ENCODE measurements around the gene DNAH17. TPM values are rescaled to one million over a fixed set of nuclear protein-coding genes. Genes with fewer than 3 reads are reported as not detected.

Gene DNAH17
- total RNA-seq, 4 donors from 2014 or later, result under 0.01 TPM; not detected in 2

DNA sequence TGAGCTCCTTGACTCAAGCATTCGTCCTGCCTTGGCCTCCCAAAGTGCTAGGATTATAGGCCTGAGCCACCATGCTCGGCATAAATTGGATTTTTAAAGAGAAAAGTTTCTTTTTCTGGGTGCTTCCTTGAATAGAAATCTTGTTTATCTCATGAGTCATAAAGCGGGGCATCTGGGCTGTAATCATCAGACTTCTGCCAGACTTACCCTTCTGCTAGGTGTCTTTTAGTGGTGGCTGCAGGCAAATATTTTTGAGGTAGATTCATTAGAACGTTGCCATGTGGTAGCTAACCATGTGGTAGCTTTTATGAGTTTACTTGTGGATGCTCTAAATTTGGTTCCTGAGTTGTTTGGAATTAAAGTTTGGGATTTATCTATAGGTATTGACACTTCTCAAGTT is 185.4 kb downstream of the DNAH17 start:
- H3K27ac ChIP-seq, result peak overlapping the region in 1 of 4 donors; percentile 25
- no peak overlapping the region for H3K4me3 ChIP-seq
- no peak for DNase-seq (ENCODE audit: low spot score in 2 of 2)
- H3K27me3 ChIP-seq, result no peaks in the 10 kb centered on the region
- peaks cover 0 to 38% (median 0%) of the 10 kb centered on the region in 3 donors for H3K36me3 ChIP-seq
- peaks cover 0 to 56% (median 15%) of the 10 kb centered on the region in 4 donors for H3K4me1 ChIP-seq
- 72 to 77% methylated on average over 4 of the region's 4 CpGs for WGBS, 2 donors
- no peak for TF ChIP-seq POLR2A (IDR thresholded peaks at IDR 0.05)
- TF ChIP-seq EP300 (IDR thresholded peaks at IDR 0.05), result no peak
- TF ChIP-seq, protein P1, sequence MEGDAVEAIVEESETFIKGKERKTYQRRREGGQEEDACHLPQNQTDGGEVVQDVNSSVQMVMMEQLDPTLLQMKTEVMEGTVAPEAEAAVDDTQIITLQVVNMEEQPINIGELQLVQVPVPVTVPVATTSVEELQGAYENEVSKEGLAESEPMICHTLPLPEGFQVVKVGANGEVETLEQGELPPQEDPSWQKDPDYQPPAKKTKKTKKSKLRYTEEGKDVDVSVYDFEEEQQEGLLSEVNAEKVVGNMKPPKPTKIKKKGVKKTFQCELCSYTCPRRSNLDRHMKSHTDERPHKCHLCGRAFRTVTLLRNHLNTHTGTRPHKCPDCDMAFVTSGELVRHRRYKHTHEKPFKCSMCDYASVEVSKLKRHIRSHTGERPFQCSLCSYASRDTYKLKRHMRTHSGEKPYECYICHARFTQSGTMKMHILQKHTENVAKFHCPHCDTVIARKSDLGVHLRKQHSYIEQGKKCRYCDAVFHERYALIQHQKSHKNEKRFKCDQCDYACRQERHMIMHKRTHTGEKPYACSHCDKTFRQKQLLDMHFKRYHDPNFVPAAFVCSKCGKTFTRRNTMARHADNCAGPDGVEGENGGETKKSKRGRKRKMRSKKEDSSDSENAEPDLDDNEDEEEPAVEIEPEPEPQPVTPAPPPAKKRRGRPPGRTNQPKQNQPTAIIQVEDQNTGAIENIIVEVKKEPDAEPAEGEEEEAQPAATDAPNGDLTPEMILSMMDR (IDR thresholded peaks at IDR 0.05), result no peak
- no peaks in the 10 kb centered on the region for H3K9me3 ChIP-seq

DNA sequence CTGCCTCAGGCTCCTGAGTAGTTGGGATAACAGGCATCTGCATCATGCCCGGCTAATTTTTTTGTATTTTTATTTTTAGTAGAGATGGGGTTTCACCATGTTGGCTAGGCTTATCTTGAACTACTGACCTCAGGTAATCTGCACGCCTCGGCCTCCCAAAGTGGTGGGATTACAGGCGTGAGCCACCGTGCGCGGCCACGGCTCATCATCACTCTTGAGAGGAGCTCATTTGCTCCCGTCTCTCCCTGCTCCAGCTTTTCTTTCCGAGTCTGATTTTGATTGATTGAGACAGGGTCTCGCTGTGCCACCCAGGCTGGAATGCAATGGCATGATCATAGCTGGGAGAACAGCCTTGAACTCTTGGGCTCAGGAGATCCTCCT is 186.2 kb downstream of the DNAH17 start:
- H3K9me3 ChIP-seq, result no peaks in the 10 kb centered on the region
- DNase-seq (ENCODE audit: low spot score in 2 of 2), result no peak
- no peak for TF ChIP-seq EP300 (IDR thresholded peaks at IDR 0.05)
- TF ChIP-seq POLR2A (IDR thresholded peaks at IDR 0.05), result no peak
- TF ChIP-seq, protein P1 (IDR thresholded peaks at IDR 0.05), result no peak
- peaks cover 0 to 55% (median 19%) of the 10 kb centered on the region in 4 donors for H3K4me1 ChIP-seq
- no peak overlapping the region for H3K27ac ChIP-seq
- H3K27me3 ChIP-seq, result no peaks in the 10 kb centered on the region
- peaks cover 0 to 30% (median 0%) of the 10 kb centered on the region in 3 donors for H3K36me3 ChIP-seq
- no peak overlapping the region for H3K4me3 ChIP-seq
- 91 to 92% methylated on average over 11 of the region's 11 CpGs for WGBS, 2 donors

DNA sequence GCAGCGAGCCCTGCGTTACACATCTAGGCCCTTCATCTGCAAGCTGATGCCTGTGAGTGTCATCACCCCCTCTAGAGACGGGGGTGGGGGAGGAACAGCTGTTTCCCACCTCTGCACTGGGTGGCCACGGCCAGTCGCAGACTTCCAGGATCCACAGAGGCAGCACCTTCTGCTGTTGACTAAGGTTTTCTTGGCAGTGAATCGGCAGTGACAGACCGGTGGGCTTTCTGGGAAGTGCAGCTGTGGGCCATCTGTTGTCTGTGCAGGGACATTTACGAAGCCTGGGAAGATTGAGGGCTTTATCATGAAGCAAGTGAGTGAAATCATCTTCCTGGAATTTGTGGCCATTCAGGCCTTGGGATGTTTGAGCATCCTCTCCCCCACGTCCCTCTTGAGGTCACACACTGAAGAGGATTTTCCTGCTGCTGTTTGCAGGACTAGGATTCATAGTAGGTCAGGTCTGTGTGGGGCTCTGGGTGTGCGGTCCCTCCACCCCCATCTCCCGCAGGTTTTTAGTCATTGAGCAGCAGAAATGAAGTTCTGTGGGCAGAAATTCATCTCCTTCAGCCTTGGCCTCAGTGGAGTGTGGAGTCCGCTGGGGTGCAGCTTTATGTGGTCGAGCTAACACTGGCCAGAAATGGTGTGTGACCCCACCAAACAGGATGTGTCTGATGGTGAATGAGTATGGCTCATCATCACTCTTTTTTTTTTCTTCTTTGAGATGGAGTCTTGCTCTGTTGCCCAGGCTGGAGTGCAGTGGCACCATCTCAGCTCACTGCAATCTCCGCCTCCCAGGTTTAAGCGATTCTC is 186.8 kb downstream of the DNAH17 start:
- WGBS, 2 donors, result 63 to 68% methylated on average over 14 to 15 of the region's 15 CpGs
- H3K4me1 ChIP-seq, result peaks cover 0 to 61% (median 25%) of the 10 kb centered on the region in 4 donors
- no peak for DNase-seq (ENCODE audit: low spot score in 2 of 2)
- H3K36me3 ChIP-seq, result peaks cover 0 to 28% (median 0%) of the 10 kb centered on the region in 3 donors
- H3K4me3 ChIP-seq, result no peak overlapping the region
- H3K27ac ChIP-seq, result no peak overlapping the region
- TF ChIP-seq EP300 (IDR thresholded peaks at IDR 0.05), result no peak
- TF ChIP-seq, protein P1 (IDR thresholded peaks at IDR 0.05), result no peak
- no peak for TF ChIP-seq POLR2A (IDR thresholded peaks at IDR 0.05)
- no peaks in the 10 kb centered on the region for H3K9me3 ChIP-seq
- no peaks in the 10 kb centered on the region for H3K27me3 ChIP-seq

DNA sequence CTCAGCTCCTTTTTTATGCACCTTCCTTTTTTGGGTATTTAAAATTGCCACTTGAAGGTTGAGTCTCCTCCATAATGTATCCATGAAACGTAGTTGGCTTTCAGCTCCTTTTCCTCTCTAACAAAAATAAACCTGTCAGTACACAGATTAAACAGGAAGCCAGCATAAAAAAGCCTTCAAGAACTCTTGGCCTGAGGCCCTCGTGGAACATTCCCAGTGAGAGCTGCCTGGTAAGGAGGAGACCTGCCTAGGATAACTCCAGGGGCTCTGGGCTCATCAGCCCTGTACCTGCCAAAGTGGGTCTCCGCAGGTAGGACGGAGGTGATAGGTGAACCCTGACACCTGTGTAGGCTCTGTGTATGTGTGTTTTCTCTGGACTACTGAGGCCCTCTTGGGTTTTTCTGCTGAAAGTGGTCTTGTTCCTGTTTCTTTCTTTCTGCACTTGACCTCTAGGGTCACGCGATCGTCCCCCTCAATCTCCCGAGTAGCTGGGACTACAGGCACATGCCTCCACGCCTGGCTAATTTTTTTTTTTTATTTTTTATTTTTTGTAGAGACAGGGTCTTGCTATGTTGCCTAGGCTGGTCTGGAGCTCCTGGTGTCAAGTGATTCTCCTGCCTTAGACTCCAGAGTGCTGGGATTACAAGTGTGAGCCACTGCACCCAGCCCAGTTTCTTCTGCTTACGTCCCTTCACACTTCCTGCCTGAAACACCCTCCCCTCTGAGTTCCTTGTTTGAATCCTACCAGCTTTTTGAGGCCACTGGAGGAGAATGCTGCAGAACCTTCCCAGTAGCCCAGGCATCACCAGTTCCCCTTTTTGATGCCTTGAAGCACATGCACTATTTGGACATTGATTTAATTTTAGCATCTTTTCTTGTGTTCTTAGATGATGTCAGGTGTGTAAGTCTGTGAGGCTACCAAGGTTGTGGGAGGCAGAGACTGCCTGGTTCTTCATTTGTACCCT is 188.9 kb downstream of the DNAH17 start:
- 49 to 50% methylated on average over 10 of the region's 10 CpGs for WGBS, 2 donors
- TF ChIP-seq, protein P1 (IDR thresholded peaks at IDR 0.05), result no peak
- TF ChIP-seq EP300 (IDR thresholded peaks at IDR 0.05), result peak in 1 of 2 donors; percentile 59
- Histone ChIP-seq H3K27me3 (no peaks in the 10 kb centered on the region), H3K4me1 (peaks cover 0 to 82% (median 36%) of the 10 kb centered on the region in 4 donors), H3K9me3 (no peaks in the 10 kb centered on the region), H3K36me3 (peaks cover 0 to 10% (median 0%) of the 10 kb centered on the region in 3 donors), H3K4me3 (no peak overlapping the region), H3K27ac (peak overlapping the region; percentile 34 to 83 (median 80))
- DNase-seq (ENCODE audit: low spot score in 2 of 2), result no peak
